Activated T-cell treated with anti-CD3 and anti-CD28 coated beads, Interleukin-2, amount 50 U/mL, for 72 hours (primary cell): ENCODE data around the gene KRT24. TPM values are rescaled to one million over a fixed set of nuclear protein-coding genes. Genes with fewer than 3 reads are reported as not detected.

Experiments
- total RNA-seq, 2 donors: library from RNA; stranded (reverse); gene quantifications; one replicate each; pipeline ENCODE4 v1.2.3, GENCODE V29; 2022

The KRT24 gene
- total RNA-seq, 2 donors from 2014 or later: not detected

Other genes with a start within 250 kb of the KRT24 start
- 10 to 100 TPM in 1 of 2 donors, 1 to 10 TPM in 1; 9.9 to 10.6 TPM for gene TNS4, start 202.1 kb downstream of the KRT24 start, total RNA-seq
- 100 to 1,000 TPM; 311 to 371 TPM for gene CCR7, start 138.3 kb downstream of the KRT24 start, total RNA-seq
- gene SMARCE1, start 55.9 kb downstream of the KRT24 start, total RNA-seq: 100 to 1,000 TPM in 1 of 2 donors, 10 to 100 TPM in 1; 98.1 to 114 TPM
- not detected for gene KRT222, start 38.6 kb downstream of the KRT24 start, total RNA-seq
- gene KRT25, start 51.6 kb upstream of the KRT24 start, total RNA-seq: not detected
- gene KRT26, start 68.4 kb upstream of the KRT24 start, total RNA-seq: not detected
- not detected for gene KRT27, start 78.8 kb upstream of the KRT24 start, total RNA-seq
- not detected for gene KRT28, start 96.2 kb upstream of the KRT24 start, total RNA-seq
- gene KRT10, start 118.9 kb upstream of the KRT24 start, total RNA-seq: 10 to 100 TPM; 59.1 to 59.3 TPM
- not detected for gene KRT12, start 163.5 kb upstream of the KRT24 start, total RNA-seq
- gene KRT20, start 181.5 kb upstream of the KRT24 start, total RNA-seq: not detected
- not detected for gene KRT23, start 233.9 kb upstream of the KRT24 start, total RNA-seq